Left lung (tissue), 10 donors: ENCODE measurements around the gene LY6G6D. TPM values are rescaled to one million over a fixed set of nuclear protein-coding genes. Genes with fewer than 3 reads are reported as not detected.
A peak's percentile ranks its signal among the peaks of the same experiment; 100 is the strongest.

Source experiments
- ATAC-seq: fragments of 200-7000 bp; cut with Tn5 transposase; one replicate; pipeline ENCODE4 v1.9.1; 2020; ENCODE audit warnings: moderate library complexity
- DNase-seq, 4 donors: peaks; one replicate each; pipeline ENCODE4 v3.0.0-alpha.2; 2013 to 2020
- H3K27ac ChIP-seq, 2 donors: fragments of 200-600 bp; sonication (generic) in 1 of 2; one replicate each; pipeline versions ENCODE4 v1.5.0 to v1.8.0; 2020 to 2021
- H3K27me3 ChIP-seq, 2 donors: fragments of 200-600 bp; sonication (generic) in 1 of 2; one replicate each; pipeline versions ENCODE4 v1.5.0 to v1.8.0; 2020 to 2021
- H3K36me3 ChIP-seq, 2 donors: fragments of 200-600 bp; sonication (generic) in 1 of 2; one replicate each; pipeline versions ENCODE4 v1.5.0 to v1.8.0; 2020 to 2021
- H3K4me1 ChIP-seq, 2 donors: fragments of 200-600 bp; one replicate each; pipeline ENCODE4 v1.8.0; 2021
- H3K4me3 ChIP-seq, 2 donors: fragments of 200-600 bp; sonication (generic) in 1 of 2; one replicate each; pipeline versions ENCODE4 v1.5.0 to v1.8.0; 2020 to 2021; ENCODE audit warnings: mild to moderate bottlenecking in 1 of 2
- H3K9me3 ChIP-seq, 2 donors: fragments of 200-600 bp; sonication (generic) in 1 of 2; one replicate each; pipeline versions ENCODE4 v1.5.0 to v1.8.0; 2020 to 2021
- CTCF ChIP-seq, 2 donors: fragments of 200-600 bp; sonication (generic) in 1 of 2; IDR thresholded peaks; one replicate each; pipeline versions ENCODE4 v1.5.0 to v1.8.0; 2021; ENCODE audit warnings: antibody characterized with exemption in 2 of 2
- intact Hi-C, 2 donors: fragments of 100-400 bp; cut with DNase I; formaldehyde crosslinking; loops; one replicate each; pipeline versions ENCODE4 v1.11.2 to v1.14.2; 2022
- polyA plus RNA-seq, 6 donors: library from polyadenylated mRNA; unstranded; fragments of 120-200 nt; gene quantifications; one replicate each; pipeline ENCODE4 v1.2.1, GENCODE V29; 2013; ENCODE audit not compliant: insufficient read length in 6 of 6
- total RNA-seq, 2 donors: library from RNA; stranded (reverse); fragmentation: NEBNext Ultra II Directional; extraction: Animal tissue kit (Norgen Biotek cat#: 25700); gene quantifications; one replicate each; pipeline ENCODE4 v1.2.1, GENCODE V29; 2021
- donor health status: DM: no; HTN: yes; CAD: no.
- donor health status: DM: no; HTN: no; CAD: no.

The LY6G6D gene
- total and polyA plus RNA-seq, 8 donors = 0.57 TPM; not detected in 7

- no peak for ATAC-seq
Observed at GRCh38 chr6:31676322-31676903, 38.7 kb upstream of the LY6G6D start.

GRCh38 chr6:31676904-31677303 lies 38.2 kb upstream of the LY6G6D start:
- no peaks in the 10 kb centered on the region for H3K9me3 ChIP-seq
- H3K27me3 ChIP-seq = no peaks in the 10 kb centered on the region
- no peak overlapping the region for H3K4me3 ChIP-seq
- H3K36me3 ChIP-seq = peaks cover 0 to 22% of the 10 kb centered on the region in 2 donors
- no peak overlapping the region for H3K27ac ChIP-seq
- no peak for TF ChIP-seq CTCF (IDR thresholded peaks at IDR 0.05)
- peaks cover 5 to 18% of the 10 kb centered on the region in 2 donors for H3K4me1 ChIP-seq
- intact Hi-C loops = loop anchor here in 1 of 2 donors (10.0 kb wide), 2 partner anchors 188 to 278 kb away; partner anchors contain the start of genes NELFE, NEU1 and SKIC2
- DNase-seq (no peak), ATAC-seq (no peak)

More at GRCh38 chr6:31676322-31676903, 38.7 kb upstream of the LY6G6D start:
- Histone ChIP-seq H3K4me1 (peaks cover 5 to 13% of the 10 kb centered on the region in 2 donors), H3K4me3 (no peak overlapping the region), H3K27ac (no peak overlapping the region), H3K27me3 (no peaks in the 10 kb centered on the region), H3K36me3 (peaks cover 0 to 27% of the 10 kb centered on the region in 2 donors), H3K9me3 (no peaks in the 10 kb centered on the region)
- TF ChIP-seq CTCF (IDR thresholded peaks at IDR 0.05) = no peak
- intact Hi-C loops = loop anchor here in 1 of 2 donors (10.0 kb wide), 2 partner anchors 188 to 278 kb away; partner anchors contain the start of genes NELFE, NEU1 and SKIC2
- DNase-seq = no peak

- TF ChIP-seq CTCF (IDR thresholded peaks at IDR 0.05) = no peak
- Histone ChIP-seq H3K4me3 (no peak overlapping the region), H3K9me3 (no peaks in the 10 kb centered on the region), H3K27me3 (no peaks in the 10 kb centered on the region), H3K36me3 (peaks cover 0 to 12% of the 10 kb centered on the region in 2 donors), H3K4me1 (peaks cover 5 to 19% of the 10 kb centered on the region in 2 donors), H3K27ac (no peak overlapping the region)
- no peak for DNase-seq
- intact Hi-C loops = loop anchor here in 1 of 2 donors (10.0 kb wide), 2 partner anchors 187 to 277 kb away; partner anchors contain the start of genes NELFE, NEU1 and SKIC2
- ATAC-seq = no peak
Observed at GRCh38 chr6:31677955-31678354, 37.2 kb upstream of the LY6G6D start.

- Histone ChIP-seq H3K4me1 (peaks cover 5 to 24% of the 10 kb centered on the region in 2 donors), H3K36me3 (peaks cover 0 to 15% of the 10 kb centered on the region in 2 donors), H3K27me3 (no peaks in the 10 kb centered on the region), H3K27ac (peak within 1 kb of the TSS; percentile 60 to 82), H3K4me3 (peak within 1 kb of the TSS; percentile 38 to 50), H3K9me3 (no peaks in the 10 kb centered on the region)
- intact Hi-C loops = no loop called here
- peak; percentile 92 for ATAC-seq
- TF ChIP-seq CTCF (IDR thresholded peaks at IDR 0.05) = peak; percentile 41 to 75
- peak; percentile 86 to 95 (median 90) for DNase-seq
Observed at GRCh38 chr6:31680226-31681134, 34.7 kb upstream of the LY6G6D start, which contains the start of gene LY6G5C. Gene LY6G5C (minus strand): TSS chr6:31681067. CDS start chr6:31680373, 694 bp downstream.
